ENCODE results near the gene FAM3D.
A peak's percentile ranks its signal among the peaks of the same experiment; 100 is the strongest.

Gene FAM3D

DNA sequence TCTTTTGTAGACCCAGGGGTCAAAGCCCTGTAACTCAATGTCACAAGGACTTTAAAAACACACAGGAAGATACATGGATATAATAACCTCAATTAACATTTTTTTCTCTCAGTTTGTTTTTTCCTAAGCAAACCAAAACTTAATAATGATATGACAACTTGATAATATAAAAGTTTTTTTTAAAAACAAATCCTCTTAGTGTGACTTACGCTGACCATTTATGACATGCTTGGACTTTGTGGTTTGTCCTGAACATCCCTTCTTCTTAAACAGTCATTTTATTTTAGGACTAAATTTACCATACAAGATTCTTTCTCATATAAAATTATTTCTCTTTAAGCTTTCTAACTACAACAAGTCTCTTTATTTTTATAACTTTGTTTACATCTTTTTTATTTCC lies 25.4 kb upstream of the FAM3D start:
- POLR2A ChIA-PET: no interaction called here

DNA sequence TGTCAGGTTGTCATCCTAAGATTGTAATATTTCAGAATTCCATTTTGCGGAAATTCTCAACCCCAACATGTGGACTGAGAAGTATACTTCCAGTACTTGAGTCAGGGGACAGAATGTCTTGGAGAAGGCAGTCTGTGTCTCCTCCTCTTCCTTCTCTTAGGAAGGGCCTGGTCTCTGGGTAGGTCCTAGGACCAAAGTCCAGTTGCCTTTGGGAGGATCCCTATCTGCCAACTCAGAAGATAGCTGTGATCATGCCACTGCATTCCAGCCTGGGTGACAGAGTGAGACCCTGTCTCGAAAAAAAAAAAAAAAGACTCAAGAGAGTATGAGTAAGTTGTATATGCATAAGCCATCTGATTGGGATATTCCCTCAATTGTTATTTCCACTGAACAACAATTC lies 23.9 kb upstream of the FAM3D start:
- ChIA-PET POLR2A (no interaction called here), CTCF (no interaction called here)
- Histone ChIP-seq H3K36me3 (ENCODE audit: control insufficient read depth in 2 of 2, insufficient read depth in 1 of 2, low read length in 2 of 2) (no peaks in the 10 kb centered on the region), H3K4me3 (ENCODE audit: low read depth, low read length) (no peak overlapping the region), H3K9me3 (ENCODE audit: control insufficient read depth, insufficient read depth, low read depth, low read length) (no peaks in the 10 kb centered on the region), H3K27ac (ENCODE audit: extremely low read depth, low read depth, low read length) (no peak overlapping the region), H3K4me1 (ENCODE audit: control insufficient read depth, insufficient read depth, low read length) (no peaks in the 10 kb centered on the region)
- no peak for TF ChIP-seq ZNF660 (tag by site-specific recombination; IDR thresholded peaks at IDR 0.05)
- TF ChIP-seq ZNF626 (tag by site-specific recombination; IDR thresholded peaks at IDR 0.05): no peak
- no peak for TF ChIP-seq ZBTB1 (tag by site-specific recombination; IDR thresholded peaks at IDR 0.05)
- no peak for TF ChIP-seq ZNF473 (tag by site-specific recombination; IDR thresholded peaks at IDR 0.05)
- no peak for TF ChIP-seq ZNF302 (tag by site-specific recombination; IDR thresholded peaks at IDR 0.05; ENCODE audit: low read depth)
- TF ChIP-seq IKZF3 (tag by site-specific recombination; IDR thresholded peaks at IDR 0.05): no peak
- no peak for TF ChIP-seq ZNF155 (tag by site-specific recombination; IDR thresholded peaks at IDR 0.05)
- TF ChIP-seq, protein P1, sequence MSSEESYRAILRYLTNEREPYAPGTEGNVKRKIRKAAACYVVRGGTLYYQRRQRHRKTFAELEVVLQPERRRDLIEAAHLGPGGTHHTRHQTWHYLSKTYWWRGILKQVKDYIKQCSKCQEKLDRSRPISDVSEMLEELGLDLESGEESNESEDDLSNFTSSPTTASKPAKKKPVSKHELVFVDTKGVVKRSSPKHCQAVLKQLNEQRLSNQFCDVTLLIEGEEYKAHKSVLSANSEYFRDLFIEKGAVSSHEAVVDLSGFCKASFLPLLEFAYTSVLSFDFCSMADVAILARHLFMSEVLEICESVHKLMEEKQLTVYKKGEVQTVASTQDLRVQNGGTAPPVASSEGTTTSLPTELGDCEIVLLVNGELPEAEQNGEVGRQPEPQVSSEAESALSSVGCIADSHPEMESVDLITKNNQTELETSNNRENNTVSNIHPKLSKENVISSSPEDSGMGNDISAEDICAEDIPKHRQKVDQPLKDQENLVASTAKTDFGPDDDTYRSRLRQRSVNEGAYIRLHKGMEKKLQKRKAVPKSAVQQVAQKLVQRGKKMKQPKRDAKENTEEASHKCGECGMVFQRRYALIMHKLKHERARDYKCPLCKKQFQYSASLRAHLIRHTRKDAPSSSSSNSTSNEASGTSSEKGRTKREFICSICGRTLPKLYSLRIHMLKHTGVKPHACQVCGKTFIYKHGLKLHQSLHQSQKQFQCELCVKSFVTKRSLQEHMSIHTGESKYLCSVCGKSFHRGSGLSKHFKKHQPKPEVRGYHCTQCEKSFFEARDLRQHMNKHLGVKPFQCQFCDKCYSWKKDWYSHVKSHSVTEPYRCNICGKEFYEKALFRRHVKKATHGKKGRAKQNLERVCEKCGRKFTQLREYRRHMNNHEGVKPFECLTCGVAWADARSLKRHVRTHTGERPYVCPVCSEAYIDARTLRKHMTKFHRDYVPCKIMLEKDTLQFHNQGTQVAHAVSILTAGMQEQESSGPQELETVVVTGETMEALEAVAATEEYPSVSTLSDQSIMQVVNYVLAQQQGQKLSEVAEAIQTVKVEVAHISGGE (tag by site-specific recombination; conservative IDR thresholded peaks at IDR 0.05; ENCODE audit: low read depth): no peak
- TF ChIP-seq ZNF37A (tag by site-specific recombination; IDR thresholded peaks at IDR 0.05): no peak
- no peak for TF ChIP-seq HOXD13 (CRISPR knock-in tag; IDR thresholded peaks at IDR 0.05; ENCODE audit: borderline replicate concordance)
- no peak for TF ChIP-seq ZNF10 (tag by site-specific recombination; IDR thresholded peaks at IDR 0.05)
- TF ChIP-seq ZNF664 (tag by site-specific recombination; IDR thresholded peaks at IDR 0.05): no peak

More for the DNA sequence above, 25.4 kb upstream of the FAM3D start:
- Histone ChIP-seq H3K4me3 (ENCODE audit: low read depth, low read length) (no peak overlapping the region), H3K27ac (ENCODE audit: extremely low read depth, low read depth, low read length) (no peak overlapping the region), H3K4me1 (ENCODE audit: control insufficient read depth, insufficient read depth, low read length) (no peaks in the 10 kb centered on the region), H3K36me3 (ENCODE audit: control insufficient read depth in 2 of 2, insufficient read depth in 1 of 2, low read length in 2 of 2) (no peaks in the 10 kb centered on the region), H3K9me3 (ENCODE audit: control insufficient read depth, insufficient read depth, low read depth, low read length) (no peaks in the 10 kb centered on the region)
- CTCF ChIA-PET: interaction anchor here (0.7 to 1.1 kb wide), 2 partner anchors 27 to 95 kb away, joined by 3 read pairs; no protein-coding TSS in a partner anchor
- no peak for TF ChIP-seq ZFP41 (tag by site-specific recombination; IDR thresholded peaks at IDR 0.05; ENCODE audit: borderline replicate concordance)
- TF ChIP-seq, protein P2, sequence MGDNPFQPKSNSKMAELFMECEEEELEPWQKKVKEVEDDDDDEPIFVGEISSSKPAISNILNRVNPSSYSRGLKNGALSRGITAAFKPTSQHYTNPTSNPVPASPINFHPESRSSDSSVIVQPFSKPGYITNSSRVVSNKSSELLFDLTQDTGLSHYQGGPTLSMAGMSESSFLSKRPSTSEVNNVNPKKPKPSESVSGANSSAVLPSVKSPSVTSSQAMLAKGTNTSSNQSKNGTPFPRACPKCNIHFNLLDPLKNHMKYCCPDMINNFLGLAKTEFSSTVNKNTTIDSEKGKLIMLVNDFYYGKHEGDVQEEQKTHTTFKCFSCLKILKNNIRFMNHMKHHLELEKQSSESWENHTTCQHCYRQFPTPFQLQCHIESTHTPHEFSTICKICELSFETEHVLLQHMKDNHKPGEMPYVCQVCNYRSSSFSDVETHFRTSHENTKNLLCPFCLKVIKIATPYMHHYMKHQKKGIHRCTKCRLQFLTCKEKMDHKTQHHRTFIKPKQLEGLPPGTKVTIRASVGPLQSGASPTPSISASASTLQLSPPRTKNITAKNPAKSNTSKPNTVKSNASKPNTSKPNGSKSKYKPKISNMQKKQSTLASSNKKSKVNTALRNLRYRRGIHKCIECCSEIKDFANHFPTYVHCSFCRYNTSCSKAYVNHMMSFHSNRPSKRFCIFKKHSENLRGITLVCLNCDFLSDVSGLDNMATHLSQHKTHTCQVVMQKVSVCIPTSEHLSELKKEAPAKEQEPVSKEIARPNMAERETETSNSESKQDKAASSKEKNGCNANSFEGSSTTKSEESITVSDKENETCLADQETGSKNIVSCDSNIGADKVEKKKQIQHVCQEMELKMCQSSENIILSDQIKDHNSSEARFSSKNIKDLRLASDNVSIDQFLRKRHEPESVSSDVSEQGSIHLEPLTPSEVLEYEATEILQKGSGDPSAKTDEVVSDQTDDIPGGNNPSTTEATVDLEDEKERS (tag by site-specific recombination; IDR thresholded peaks at IDR 0.05): 0 out of 2 replicates have a peak, but pooled peaks have one; percentile 63
- TF ChIP-seq, protein P3, sequence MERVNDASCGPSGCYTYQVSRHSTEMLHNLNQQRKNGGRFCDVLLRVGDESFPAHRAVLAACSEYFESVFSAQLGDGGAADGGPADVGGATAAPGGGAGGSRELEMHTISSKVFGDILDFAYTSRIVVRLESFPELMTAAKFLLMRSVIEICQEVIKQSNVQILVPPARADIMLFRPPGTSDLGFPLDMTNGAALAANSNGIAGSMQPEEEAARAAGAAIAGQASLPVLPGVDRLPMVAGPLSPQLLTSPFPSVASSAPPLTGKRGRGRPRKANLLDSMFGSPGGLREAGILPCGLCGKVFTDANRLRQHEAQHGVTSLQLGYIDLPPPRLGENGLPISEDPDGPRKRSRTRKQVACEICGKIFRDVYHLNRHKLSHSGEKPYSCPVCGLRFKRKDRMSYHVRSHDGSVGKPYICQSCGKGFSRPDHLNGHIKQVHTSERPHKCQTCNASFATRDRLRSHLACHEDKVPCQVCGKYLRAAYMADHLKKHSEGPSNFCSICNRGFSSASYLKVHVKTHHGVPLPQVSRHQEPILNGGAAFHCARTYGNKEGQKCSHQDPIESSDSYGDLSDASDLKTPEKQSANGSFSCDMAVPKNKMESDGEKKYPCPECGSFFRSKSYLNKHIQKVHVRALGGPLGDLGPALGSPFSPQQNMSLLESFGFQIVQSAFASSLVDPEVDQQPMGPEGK (tag by site-specific recombination; IDR thresholded peaks at IDR 0.05): no peak
- peak; percentile 88; the same call in 1 of the 2 replicates for TF ChIP-seq TRIM28 (IDR thresholded peaks at IDR 0.05; ENCODE audit: borderline replicate concordance, low read length)
- no peak for TF ChIP-seq ZNF138 (tag by site-specific recombination; IDR thresholded peaks at IDR 0.05; ENCODE audit: borderline replicate concordance)
- peak; percentile 100 for TF ChIP-seq SETDB1 (IDR thresholded peaks at IDR 0.05; ENCODE audit: insufficient read length, low read length)
- TF ChIP-seq ZFP69B (tag by site-specific recombination; IDR thresholded peaks at IDR 0.05): no peak
- no peak for TF ChIP-seq ZFHX2 (tag by site-specific recombination; conservative IDR thresholded peaks at IDR 0.05)
- TF ChIP-seq, protein P4, sequence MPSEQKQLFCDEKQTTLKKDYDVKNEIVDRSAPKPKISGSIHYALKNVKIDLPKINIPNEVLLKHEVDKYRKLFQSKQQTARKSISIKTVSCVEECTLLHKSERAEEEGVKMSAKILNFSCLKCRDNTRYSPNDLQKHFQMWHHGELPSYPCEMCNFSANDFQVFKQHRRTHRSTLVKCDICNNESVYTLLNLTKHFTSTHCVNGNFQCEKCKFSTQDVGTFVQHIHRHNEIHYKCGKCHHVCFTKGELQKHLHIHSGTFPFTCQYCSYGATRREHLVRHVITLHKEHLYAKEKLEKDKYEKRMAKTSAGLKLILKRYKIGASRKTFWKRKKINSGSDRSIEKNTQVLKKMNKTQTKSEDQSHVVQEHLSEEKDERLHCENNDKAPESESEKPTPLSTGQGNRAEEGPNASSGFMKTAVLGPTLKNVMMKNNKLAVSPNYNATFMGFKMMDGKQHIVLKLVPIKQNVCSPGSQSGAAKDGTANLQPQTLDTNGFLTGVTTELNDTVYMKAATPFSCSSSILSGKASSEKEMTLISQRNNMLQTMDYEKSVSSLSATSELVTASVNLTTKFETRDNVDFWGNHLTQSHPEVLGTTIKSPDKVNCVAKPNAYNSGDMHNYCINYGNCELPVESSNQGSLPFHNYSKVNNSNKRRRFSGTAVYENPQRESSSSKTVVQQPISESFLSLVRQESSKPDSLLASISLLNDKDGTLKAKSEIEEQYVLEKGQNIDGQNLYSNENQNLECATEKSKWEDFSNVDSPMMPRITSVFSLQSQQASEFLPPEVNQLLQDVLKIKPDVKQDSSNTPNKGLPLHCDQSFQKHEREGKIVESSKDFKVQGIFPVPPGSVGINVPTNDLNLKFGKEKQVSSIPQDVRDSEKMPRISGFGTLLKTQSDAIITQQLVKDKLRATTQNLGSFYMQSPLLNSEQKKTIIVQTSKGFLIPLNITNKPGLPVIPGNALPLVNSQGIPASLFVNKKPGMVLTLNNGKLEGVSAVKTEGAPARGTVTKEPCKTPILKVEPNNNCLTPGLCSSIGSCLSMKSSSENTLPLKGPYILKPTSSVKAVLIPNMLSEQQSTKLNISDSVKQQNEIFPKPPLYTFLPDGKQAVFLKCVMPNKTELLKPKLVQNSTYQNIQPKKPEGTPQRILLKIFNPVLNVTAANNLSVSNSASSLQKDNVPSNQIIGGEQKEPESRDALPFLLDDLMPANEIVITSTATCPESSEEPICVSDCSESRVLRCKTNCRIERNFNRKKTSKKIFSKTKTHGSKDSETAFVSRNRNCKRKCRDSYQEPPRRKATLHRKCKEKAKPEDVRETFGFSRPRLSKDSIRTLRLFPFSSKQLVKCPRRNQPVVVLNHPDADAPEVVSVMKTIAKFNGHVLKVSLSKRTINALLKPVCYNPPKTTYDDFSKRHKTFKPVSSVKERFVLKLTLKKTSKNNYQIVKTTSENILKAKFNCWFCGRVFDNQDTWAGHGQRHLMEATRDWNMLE (tag by site-specific recombination; conservative IDR thresholded peaks at IDR 0.05; ENCODE audit: low read depth): peak; percentile 37
